Gastroesophageal sphincter (tissue), 4 donors: Measurements from ENCODE around the gene MAFF. TPM values are rescaled to one million over a fixed set of nuclear protein-coding genes. Genes with fewer than 3 reads are reported as not detected.
A peak's percentile ranks its signal among the peaks of the same experiment; 100 is the strongest.
"Not testable (repeated sequence)": the region's sequence is repeated elsewhere in the genome, so short reads cannot be mapped to it uniquely, and the experiment has no call there.

Experiments used
- ATAC-seq: fragments of 150-250 bp; one replicate; pipeline ENCODE4 v1.9.1; 2016; ENCODE audit warnings: mild to moderate bottlenecking, moderate library complexity
- H3K27ac ChIP-seq, 4 donors: fragments of 200-600 bp; sonication (generic) in 3 of 4; 1 replicate in 3 of 4; 2 replicates in 1 of 4; pipeline ENCODE4 v1.5.1; 2016 to 2019
- H3K27me3 ChIP-seq: fragments of 200-600 bp; sonication (generic); one replicate; pipeline ENCODE4 v1.5.1; 2019
- H3K36me3 ChIP-seq, 2 donors: fragments of 200-600 bp; sonication (generic); one replicate each; pipeline ENCODE4 v1.5.1; 2019; ENCODE audit warnings: control low read depth in 1 of 2
- H3K4me1 ChIP-seq, 3 donors: fragments of 200-600 bp; sonication (generic); 1 replicate in 2 of 3; 2 replicates in 1 of 3; pipeline ENCODE4 v1.5.1; 2016 to 2019; ENCODE audit warnings: control low read depth in 2 of 3
- H3K4me3 ChIP-seq, 2 donors: fragments of 200-600 bp; sonication (generic); one replicate each; pipeline ENCODE4 v1.5.1; 2019; ENCODE audit warnings: mild to moderate bottlenecking in 1 of 2, moderate library complexity in 1 of 2
- H3K9me3 ChIP-seq, 3 donors: fragments of 200-600 bp; sonication (generic); one replicate each; pipeline ENCODE4 v1.5.1; 2017 to 2019; ENCODE audit warnings: control low read depth in 2 of 3
- CTCF ChIP-seq, 4 experiments: fragments of 200-600 bp in 2 of 4; fragments of 450-650 bp in 2 of 4; sonication (generic) in 1 of 4; IDR thresholded peaks; one replicate each; pipeline ENCODE4 v1.5.1; 2017 to 2019; ENCODE audit warnings: antibody characterized with exemption in 4 of 4, mild to moderate bottlenecking in 2 of 4, moderate library complexity in 2 of 4
- EP300 ChIP-seq: sonication (generic); formaldehyde crosslinking; IDR thresholded peaks from one replicate; pipeline ENCODE4 v1.6.1; 2017; ENCODE audit warnings: antibody characterized with exemption, mild to moderate bottlenecking
- POLR2A ChIP-seq, 2 donors: fragments of 450-650 bp; IDR thresholded peaks; one replicate each; pipeline ENCODE4 v1.6.1; 2017; ENCODE audit warnings: antibody characterized with exemption in 2 of 2, mild to moderate bottlenecking in 2 of 2, moderate library complexity in 1 of 2
- POLR2AphosphoS5 ChIP-seq: sonication (generic); formaldehyde crosslinking; IDR thresholded peaks from one replicate; pipeline ENCODE4 v1.6.1; 2017; ENCODE audit warnings: antibody characterized with exemption
- WGBS, 2 donors: methylation state at CpG; one replicate each; pipeline ENCODE4 v1.1.5; 2018; ENCODE audit warnings: low coverage in 1 of 2; 5-methylcytosine and 5-hydroxymethylcytosine counted together
- total RNA-seq, 4 donors: library from RNA; depleted of rRNA; stranded (reverse); fragments of >200 nt; gene quantifications; one replicate each; pipeline ENCODE4 v1.1.0, GENCODE V29; 2016

MAFF gene
- total RNA-seq, 4 donors from 2014 or later: 21.2 to 93.7 (median 51.2) TPM

- H3K36me3 ChIP-seq: peaks cover 0 to 92% of the 10 kb centered on the region in 2 donors
- no peak overlapping the region for H3K4me3 ChIP-seq
- WGBS, 2 donors: 56 to 80% methylated on average over 1 to 8 of the region's 15 CpGs
- H3K4me1 ChIP-seq: peaks cover 0 to 50% (median 12%) of the 10 kb centered on the region in 3 donors
- TF ChIP-seq POLR2AphosphoS5: no peak
- peak in 3 of 4 experiments; percentile 20 to 56 (median 46) for TF ChIP-seq CTCF (IDR thresholded peaks at IDR 0.05)
- TF ChIP-seq POLR2A (IDR thresholded peaks at IDR 0.05): no peak
- no peak for TF ChIP-seq EP300
- no peak for ATAC-seq
- H3K27me3 ChIP-seq: no peaks in the 10 kb centered on the region
- H3K9me3 ChIP-seq: no peaks in the 10 kb centered on the region
- H3K27ac ChIP-seq: peak overlapping the region in 3 of 4 donors; percentile 53 to 76 (median 55)
Measured at GRCh38 chr22:38230108-38230825, 28.5 kb downstream of the MAFF start.

GRCh38 chr22:38230916-38231315, 29.1 kb downstream of the MAFF start:
- WGBS, 2 donors: 68 to 82% methylated on average over 7 to 9 of the region's 9 CpGs
- TF ChIP-seq CTCF (IDR thresholded peaks at IDR 0.05) (no peak), EP300 (no peak), POLR2AphosphoS5 (no peak), POLR2A (IDR thresholded peaks at IDR 0.05) (no peak)
- Histone ChIP-seq H3K36me3 (peaks cover 0 to 92% of the 10 kb centered on the region in 2 donors), H3K4me3 (no peak overlapping the region), H3K4me1 (peaks cover 0 to 50% (median 12%) of the 10 kb centered on the region in 3 donors), H3K9me3 (no peaks in the 10 kb centered on the region), H3K27me3 (no peaks in the 10 kb centered on the region), H3K27ac (peak overlapping the region in 3 of 4 donors; percentile 53 to 76 (median 55))
- ATAC-seq: no peak

- WGBS, 2 donors: 76 to 95% methylated on average over 7 of the region's 8 CpGs
- no peak overlapping the region for H3K4me3 ChIP-seq
- peaks cover 0 to 56% (median 12%) of the 10 kb centered on the region in 3 donors for H3K4me1 ChIP-seq
- ATAC-seq: no peak
- no peaks in the 10 kb centered on the region for H3K27me3 ChIP-seq
- no peak for TF ChIP-seq POLR2AphosphoS5
- TF ChIP-seq POLR2A (IDR thresholded peaks at IDR 0.05): no peak
- TF ChIP-seq CTCF (IDR thresholded peaks at IDR 0.05): no peak
- H3K27ac ChIP-seq: no peak overlapping the region
- peaks cover 0 to 92% of the 10 kb centered on the region in 2 donors for H3K36me3 ChIP-seq
- no peaks in the 10 kb centered on the region for H3K9me3 ChIP-seq
Measured at GRCh38 chr22:38232196-38232595, 30.4 kb downstream of the MAFF start.

- 78 to 100% methylated on average over 1 to 3 of the region's 6 CpGs for WGBS, 2 donors
- Histone ChIP-seq H3K27me3 (no peaks in the 10 kb centered on the region), H3K4me1 (peaks cover 0 to 56% (median 10%) of the 10 kb centered on the region in 3 donors), H3K9me3 (no peaks in the 10 kb centered on the region), H3K36me3 (peaks cover 0 to 83% of the 10 kb centered on the region in 2 donors), H3K27ac (no peak overlapping the region), H3K4me3 (no peak overlapping the region)
- TF ChIP-seq EP300 (no peak), POLR2A (IDR thresholded peaks at IDR 0.05) (no peak), CTCF (IDR thresholded peaks at IDR 0.05) (no peak), POLR2AphosphoS5 (no peak)
- no peak for ATAC-seq
Measured at GRCh38 chr22:38233427-38233826, 31.6 kb downstream of the MAFF start.

- 89 to 100% methylated on average over 2 to 10 of the region's 10 CpGs for WGBS, 2 donors
- not testable (repeated sequence) for ATAC-seq, H3K9me3 ChIP-seq, H3K27ac ChIP-seq, H3K27me3 ChIP-seq, H3K4me3 ChIP-seq
- Histone ChIP-seq H3K36me3 (peaks cover 0 to 80% of the 10 kb centered on the region in 2 donors), H3K4me1 (peaks cover 0 to 56% (median 10%) of the 10 kb centered on the region in 3 donors)
Measured at GRCh38 chr22:38233856-38234255, 32.1 kb downstream of the MAFF start.
